Activated naive CD4-positive, alpha-beta T cell treated with anti-CD3 and anti-CD28 coated beads, Interleukin-2, amount 10 ng/mL, durations not matched to agents 7 days and 5 days (primary cell): ENCODE data around the gene PLCB4.

ENCODE experiments used
- CTCF ChIA-PET: fragments of 350-600 bp; sonication (Branson Sonifier 250); formaldehyde crosslinking; loops from one replicate; lab custom pipeline; 2021; ENCODE audit warnings: antibody characterized with exemption; lab: Charles Lee
- DNase-seq: peaks from one replicate; pipeline ENCODE4 v3.0.0-alpha.2; 2020
- H3K27ac Mint-ChIP-seq: one replicate; pipeline ENCODE4 v1.8.0; 2021; ENCODE audit warnings: mild to moderate bottlenecking, moderate library complexity, mixed read lengths
- H3K27me3 Mint-ChIP-seq: one replicate; pipeline ENCODE4 v1.8.0; 2021; ENCODE audit warnings: mild to moderate bottlenecking, mixed read lengths
- H3K36me3 Mint-ChIP-seq: one replicate; pipeline ENCODE4 v1.8.0; 2021; ENCODE audit warnings: mixed read lengths
- H3K4me1 Mint-ChIP-seq: one replicate; pipeline ENCODE4 v1.8.0; 2021; ENCODE audit warnings: mixed read lengths
- H3K4me3 Mint-ChIP-seq: one replicate; pipeline ENCODE4 v1.8.0; 2021; ENCODE audit warnings: mild to moderate bottlenecking, moderate library complexity, mixed read lengths
- H3K9me3 Mint-ChIP-seq: one replicate; pipeline ENCODE4 v1.8.0; 2021; ENCODE audit warnings: mixed read lengths

Gene PLCB4

GRCh38 chr20:9478771-9479170, 409.9 kb downstream of the PLCB4 start:
- no peaks in the 10 kb centered on the region for H3K9me3 Mint-ChIP-seq
- CTCF ChIA-PET: no interaction called here
- DNase-seq: no peak
- H3K4me1 Mint-ChIP-seq: no peaks in the 10 kb centered on the region
- no peak overlapping the region for H3K4me3 Mint-ChIP-seq
- no peaks in the 10 kb centered on the region for H3K27me3 Mint-ChIP-seq
- H3K27ac Mint-ChIP-seq: no peak overlapping the region
- H3K36me3 Mint-ChIP-seq: no peaks in the 10 kb centered on the region

GRCh38 chr20:9480066-9480465, 411.2 kb downstream of the PLCB4 start:
- Mint-ChIP-seq H3K4me1 (no peaks in the 10 kb centered on the region), H3K4me3 (no peak overlapping the region)

GRCh38 chr20:9482180-9482579, 413.3 kb downstream of the PLCB4 start:
- no peaks in the 10 kb centered on the region for H3K27me3 Mint-ChIP-seq
- no peaks in the 10 kb centered on the region for H3K36me3 Mint-ChIP-seq
- CTCF ChIA-PET: no interaction called here
- H3K4me1 Mint-ChIP-seq: no peaks in the 10 kb centered on the region
- DNase-seq: no peak
- H3K9me3 Mint-ChIP-seq: no peaks in the 10 kb centered on the region
- H3K27ac Mint-ChIP-seq: no peak overlapping the region
- H3K4me3 Mint-ChIP-seq: no peak overlapping the region

More at GRCh38 chr20:9480066-9480465, 411.2 kb downstream of the PLCB4 start:
- no peak for DNase-seq
- no peak overlapping the region for H3K27ac Mint-ChIP-seq
- no peaks in the 10 kb centered on the region for H3K27me3 Mint-ChIP-seq
- no peaks in the 10 kb centered on the region for H3K36me3 Mint-ChIP-seq
- CTCF ChIA-PET: no interaction called here
- H3K9me3 Mint-ChIP-seq: no peaks in the 10 kb centered on the region

GRCh38 chr20:9483131-9483530, 414.2 kb downstream of the PLCB4 start:
- Mint-ChIP-seq H3K9me3 (no peaks in the 10 kb centered on the region), H3K36me3 (no peaks in the 10 kb centered on the region), H3K27ac (no peak overlapping the region), H3K4me1 (no peaks in the 10 kb centered on the region), H3K4me3 (no peak overlapping the region), H3K27me3 (no peaks in the 10 kb centered on the region)
- CTCF ChIA-PET: interaction anchor here (0.6 kb wide), 1 partner anchor 761 kb away, joined by 3 read pairs; no protein-coding TSS in a partner anchor
- no peak for DNase-seq

DNA sequence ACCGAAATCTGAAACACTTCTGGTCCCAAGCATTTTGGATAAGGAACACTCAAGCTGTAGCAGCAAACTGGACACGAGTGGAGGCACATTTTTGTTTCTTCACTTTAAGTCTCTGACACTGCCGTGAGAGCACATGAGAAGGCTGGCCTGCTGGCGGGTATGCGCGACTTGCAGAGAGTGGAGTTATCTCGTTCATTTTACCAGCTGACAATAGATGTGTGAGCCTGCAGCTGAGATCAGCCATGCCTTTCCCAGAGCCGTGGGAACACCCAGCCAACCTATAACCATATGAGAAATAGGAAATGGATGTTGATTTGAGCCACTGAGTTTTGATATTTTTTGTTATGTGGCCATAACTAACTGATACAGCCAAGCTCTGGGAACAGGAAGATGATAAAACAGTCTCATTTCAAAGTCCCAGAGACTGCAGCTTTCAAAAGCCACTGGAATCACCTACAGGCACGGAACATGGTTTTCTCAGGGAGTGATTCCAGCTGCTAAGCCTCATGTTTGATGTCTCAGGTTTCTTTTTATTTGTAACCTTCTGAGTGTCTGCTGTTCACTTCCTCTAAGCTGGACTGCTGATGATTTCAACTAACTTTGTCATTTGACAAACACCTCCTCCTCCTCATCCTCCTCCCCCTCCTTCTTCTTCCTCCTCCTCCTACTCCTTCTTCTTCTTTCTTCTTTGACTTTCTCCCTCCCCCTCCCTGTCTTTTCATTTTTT, 416.9 kb downstream of the PLCB4 start:
- H3K4me1 Mint-ChIP-seq: no peaks in the 10 kb centered on the region

GRCh38 chr20:9487231-9487630, 418.3 kb downstream of the PLCB4 start:
- no peaks in the 10 kb centered on the region for H3K4me1 Mint-ChIP-seq
- CTCF ChIA-PET: no interaction called here
- no peaks in the 10 kb centered on the region for H3K36me3 Mint-ChIP-seq
- H3K4me3 Mint-ChIP-seq: no peak overlapping the region
- H3K9me3 Mint-ChIP-seq: peaks cover 3% of the 10 kb centered on the region
- DNase-seq: no peak
- H3K27ac Mint-ChIP-seq: no peak overlapping the region
- no peaks in the 10 kb centered on the region for H3K27me3 Mint-ChIP-seq

More for the DNA sequence above, 416.9 kb downstream of the PLCB4 start:
- CTCF ChIA-PET: no interaction called here
- H3K27ac Mint-ChIP-seq: no peak overlapping the region
- H3K9me3 Mint-ChIP-seq: peaks cover 3% of the 10 kb centered on the region
- no peak overlapping the region for H3K4me3 Mint-ChIP-seq
- no peaks in the 10 kb centered on the region for H3K36me3 Mint-ChIP-seq
- DNase-seq: no peak
- H3K27me3 Mint-ChIP-seq: no peaks in the 10 kb centered on the region

DNA sequence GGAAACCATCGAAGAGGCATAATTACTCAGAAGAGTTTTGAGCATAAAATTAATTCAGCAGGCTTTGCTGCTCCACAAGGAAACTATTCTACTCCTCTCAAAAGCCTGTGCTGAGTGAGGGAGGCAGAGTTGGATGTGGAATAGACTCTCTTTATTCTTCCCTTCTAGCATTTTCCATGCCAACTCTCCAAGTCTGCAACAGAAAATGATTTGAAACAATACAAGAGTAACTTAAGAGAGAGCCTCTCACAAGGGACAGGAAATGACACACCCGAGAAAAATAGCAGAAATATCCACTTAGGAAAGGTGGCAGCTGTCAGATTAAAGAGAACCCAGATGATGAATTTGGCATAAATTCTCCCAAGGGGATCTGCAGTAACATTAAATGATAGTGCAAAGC, 419.2 kb downstream of the PLCB4 start:
- CTCF ChIA-PET: no interaction called here

GRCh38 chr20:9490161-9490560, 421.3 kb downstream of the PLCB4 start:
- Mint-ChIP-seq H3K36me3 (no peaks in the 10 kb centered on the region), H3K27me3 (no peaks in the 10 kb centered on the region), H3K4me3 (no peak overlapping the region), H3K9me3 (peaks cover 5% of the 10 kb centered on the region), H3K27ac (no peak overlapping the region), H3K4me1 (no peaks in the 10 kb centered on the region)
- no peak for DNase-seq
- CTCF ChIA-PET: no interaction called here

More for the DNA sequence above, 419.2 kb downstream of the PLCB4 start:
- Mint-ChIP-seq H3K4me1 (no peaks in the 10 kb centered on the region), H3K4me3 (no peak overlapping the region), H3K9me3 (peaks cover 3% of the 10 kb centered on the region), H3K27ac (no peak overlapping the region), H3K27me3 (no peaks in the 10 kb centered on the region), H3K36me3 (no peaks in the 10 kb centered on the region)
- DNase-seq: no peak

DNA sequence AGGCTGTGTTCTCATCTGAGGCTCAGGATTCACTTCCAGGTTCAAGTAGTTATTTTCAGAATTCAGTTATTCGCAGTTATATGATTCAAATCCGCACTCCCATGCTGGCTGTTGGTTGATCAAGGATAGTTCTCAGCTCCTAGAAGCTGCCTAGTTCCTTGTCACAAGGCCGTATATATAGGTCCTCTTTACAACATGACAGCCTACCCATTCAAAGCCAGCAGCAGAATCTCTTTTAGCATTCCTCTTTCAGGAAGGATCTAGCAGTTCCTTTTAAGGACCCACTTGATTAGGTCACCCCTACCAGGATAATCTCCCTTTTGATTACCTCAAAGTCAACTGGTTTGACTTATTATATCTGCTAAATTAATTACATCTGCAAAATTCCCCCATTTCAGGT, 421.7 kb downstream of the PLCB4 start:
- H3K4me3 Mint-ChIP-seq: no peak overlapping the region
- no peak overlapping the region for H3K27ac Mint-ChIP-seq
- CTCF ChIA-PET: no interaction called here

GRCh38 chr20:9491324-9491723, 422.4 kb downstream of the PLCB4 start:
- Mint-ChIP-seq H3K4me1 (no peaks in the 10 kb centered on the region), H3K36me3 (no peaks in the 10 kb centered on the region), H3K4me3 (no peak overlapping the region), H3K27ac (no peak overlapping the region), H3K27me3 (no peaks in the 10 kb centered on the region), H3K9me3 (peaks cover 10% of the 10 kb centered on the region)
- CTCF ChIA-PET: no interaction called here
- DNase-seq: no peak

More for the DNA sequence above, 421.7 kb downstream of the PLCB4 start:
- Mint-ChIP-seq H3K27me3 (no peaks in the 10 kb centered on the region), H3K36me3 (no peaks in the 10 kb centered on the region), H3K4me1 (no peaks in the 10 kb centered on the region), H3K9me3 (peaks cover 7% of the 10 kb centered on the region)
- DNase-seq: no peak

DNA sequence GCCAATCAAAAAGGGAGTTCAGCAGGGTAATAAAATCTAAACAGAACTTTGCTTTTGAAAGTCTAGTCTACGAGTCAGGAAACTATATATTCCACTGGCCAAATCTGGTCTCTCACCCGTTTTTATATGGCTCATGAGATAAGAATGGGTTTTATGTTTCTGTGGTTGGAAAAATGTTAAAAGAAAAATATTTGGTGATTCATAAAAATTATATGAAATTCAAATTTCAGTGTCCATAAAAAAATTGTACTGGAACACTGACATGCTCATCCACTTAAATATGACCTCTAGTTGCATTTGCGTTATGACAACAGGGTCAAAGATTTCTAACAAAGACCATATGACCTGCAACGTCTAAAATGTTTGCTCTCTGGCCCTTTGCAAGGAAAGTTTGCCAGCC, 423.2 kb downstream of the PLCB4 start:
- Mint-ChIP-seq H3K27ac (no peak overlapping the region), H3K27me3 (no peaks in the 10 kb centered on the region), H3K9me3 (peaks cover 10% of the 10 kb centered on the region), H3K4me3 (no peak overlapping the region), H3K4me1 (no peaks in the 10 kb centered on the region), H3K36me3 (no peaks in the 10 kb centered on the region)
- CTCF ChIA-PET: no interaction called here
- no peak for DNase-seq

GRCh38 chr20:9493803-9494202, 424.9 kb downstream of the PLCB4 start:
- no peak for DNase-seq
- no peak overlapping the region for H3K27ac Mint-ChIP-seq
- no peak overlapping the region for H3K4me3 Mint-ChIP-seq
- no peaks in the 10 kb centered on the region for H3K36me3 Mint-ChIP-seq
- H3K4me1 Mint-ChIP-seq: no peaks in the 10 kb centered on the region
- H3K9me3 Mint-ChIP-seq: peaks cover 11% of the 10 kb centered on the region
- CTCF ChIA-PET: no interaction called here
- no peaks in the 10 kb centered on the region for H3K27me3 Mint-ChIP-seq

- Mint-ChIP-seq H3K27ac (no peak overlapping the region), H3K4me1 (no peaks in the 10 kb centered on the region), H3K4me3 (no peak overlapping the region), H3K36me3 (no peaks in the 10 kb centered on the region), H3K27me3 (no peaks in the 10 kb centered on the region), H3K9me3 (peaks cover 8% of the 10 kb centered on the region)
- no peak for DNase-seq
- CTCF ChIA-PET: no interaction called here
Observed at GRCh38 chr20:9495701-9496100, 426.8 kb downstream of the PLCB4 start.

DNA sequence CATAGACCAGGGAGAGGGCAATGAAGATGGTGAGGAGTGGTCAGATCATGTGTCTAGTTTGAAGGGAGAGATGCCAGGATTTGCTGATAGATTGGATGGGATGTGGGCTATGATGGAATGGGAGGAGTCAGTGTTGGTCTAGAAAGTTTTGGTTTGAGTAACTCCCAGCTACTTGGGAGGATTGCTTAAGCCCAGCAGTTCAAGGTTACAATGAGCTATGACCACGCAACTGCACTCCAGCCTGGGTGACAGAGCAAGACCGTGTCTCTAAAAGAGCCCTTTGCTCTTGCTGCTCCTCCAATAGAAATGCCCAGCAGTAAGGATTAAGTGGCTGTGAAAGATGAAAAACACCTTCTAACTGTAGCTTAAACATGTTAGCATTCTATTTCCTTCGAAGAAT, 427.3 kb downstream of the PLCB4 start:
- Mint-ChIP-seq H3K9me3 (peaks cover 8% of the 10 kb centered on the region), H3K27ac (no peak overlapping the region), H3K36me3 (no peaks in the 10 kb centered on the region), H3K4me3 (no peak overlapping the region), H3K4me1 (no peaks in the 10 kb centered on the region), H3K27me3 (no peaks in the 10 kb centered on the region)
- no peak for DNase-seq
- CTCF ChIA-PET: no interaction called here

DNA sequence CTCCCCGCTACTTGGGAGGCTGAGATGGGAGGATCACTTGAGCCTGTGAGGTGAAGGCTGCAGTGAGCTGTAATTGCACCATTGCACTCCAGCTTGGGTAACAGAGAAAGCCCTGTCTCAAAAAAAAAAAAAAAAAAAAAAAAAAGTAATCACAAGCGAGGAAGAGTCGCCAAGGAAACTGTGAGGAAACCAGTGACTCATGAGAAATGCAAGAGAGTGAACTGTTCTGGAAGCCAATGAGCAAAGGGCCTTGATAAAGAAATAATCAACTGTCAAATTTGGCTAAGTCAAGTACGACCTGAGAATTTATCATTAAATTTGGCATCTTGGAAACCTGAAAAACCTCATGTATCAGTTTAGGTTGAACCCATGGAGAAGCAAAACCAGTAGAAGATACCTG, 429.4 kb downstream of the PLCB4 start:
- CTCF ChIA-PET: no interaction called here
- no peak overlapping the region for H3K4me3 Mint-ChIP-seq

More for the DNA sequence above, 429.4 kb downstream of the PLCB4 start:
- Mint-ChIP-seq H3K27ac (no peak overlapping the region), H3K9me3 (peaks cover 8% of the 10 kb centered on the region), H3K4me1 (no peaks in the 10 kb centered on the region), H3K27me3 (no peaks in the 10 kb centered on the region), H3K36me3 (no peaks in the 10 kb centered on the region)
- DNase-seq: no peak
